T-helper 1 cell treated with Interleukin-12 subunit alpha and Interleukin-12 subunit beta and Interleukin-4 antibody, amounts not matched to agents 30 μg/mL and 1 μg/mL, for 36 hours (primary cell): Measurements from ENCODE around the gene RNASE9.
"Not testable (repeated sequence)": the region's sequence is repeated elsewhere in the genome, so short reads cannot be mapped to it uniquely, and the experiment has no call there.

Experiments used
- H3K27ac Mint-ChIP-seq: one replicate; pipeline ENCODE4 v1.8.0; 2021; ENCODE audit warnings: mild to moderate bottlenecking, mixed read lengths
- H3K27me3 Mint-ChIP-seq: one replicate; pipeline ENCODE4 v1.8.0; 2021; ENCODE audit warnings: low read depth, mixed read lengths
- H3K36me3 Mint-ChIP-seq: one replicate; pipeline ENCODE4 v1.8.0; 2021; ENCODE audit warnings: low read depth, mixed read lengths
- H3K4me1 Mint-ChIP-seq: one replicate; pipeline ENCODE4 v1.8.0; 2021; ENCODE audit warnings: low read depth, mixed read lengths
- H3K4me3 Mint-ChIP-seq: one replicate; pipeline ENCODE4 v1.8.0; 2021; ENCODE audit warnings: mild to moderate bottlenecking, moderate library complexity, mixed read lengths
- H3K9me3 Mint-ChIP-seq: one replicate; pipeline ENCODE4 v1.8.0; 2021; ENCODE audit warnings: mixed read lengths

Gene RNASE9

GRCh38 chr14:20560961-20561360, at the start of gene RNASE9:
Gene RNASE9, minus strand, starts transcription at chr14:20561047.
- Mint-ChIP-seq H3K27me3 (peaks cover 7% of the 10 kb centered on the region), H3K4me1 (no peaks in the 10 kb centered on the region), H3K4me3 (no peak within 1 kb of the TSS), H3K27ac (no peak within 1 kb of the TSS), H3K36me3 (no peaks in the 10 kb centered on the region), H3K9me3 (no peaks in the 10 kb centered on the region)

GRCh38 chr14:20610002-20610765, 49.3 kb upstream of the RNASE9 start:
- peaks cover 5% of the 10 kb centered on the region for H3K4me1 Mint-ChIP-seq

GRCh38 chr14:20609215-20610001, 48.6 kb upstream of the RNASE9 start:
- no peaks in the 10 kb centered on the region for H3K36me3 Mint-ChIP-seq
- H3K4me1 Mint-ChIP-seq, result peaks cover 2% of the 10 kb centered on the region

More at GRCh38 chr14:20610002-20610765, 49.3 kb upstream of the RNASE9 start:
- Mint-ChIP-seq H3K27me3 (peaks cover 2% of the 10 kb centered on the region), H3K4me3 (no peak overlapping the region), H3K36me3 (no peaks in the 10 kb centered on the region), H3K9me3 (no peaks in the 10 kb centered on the region), H3K27ac (no peak overlapping the region)

DNA sequence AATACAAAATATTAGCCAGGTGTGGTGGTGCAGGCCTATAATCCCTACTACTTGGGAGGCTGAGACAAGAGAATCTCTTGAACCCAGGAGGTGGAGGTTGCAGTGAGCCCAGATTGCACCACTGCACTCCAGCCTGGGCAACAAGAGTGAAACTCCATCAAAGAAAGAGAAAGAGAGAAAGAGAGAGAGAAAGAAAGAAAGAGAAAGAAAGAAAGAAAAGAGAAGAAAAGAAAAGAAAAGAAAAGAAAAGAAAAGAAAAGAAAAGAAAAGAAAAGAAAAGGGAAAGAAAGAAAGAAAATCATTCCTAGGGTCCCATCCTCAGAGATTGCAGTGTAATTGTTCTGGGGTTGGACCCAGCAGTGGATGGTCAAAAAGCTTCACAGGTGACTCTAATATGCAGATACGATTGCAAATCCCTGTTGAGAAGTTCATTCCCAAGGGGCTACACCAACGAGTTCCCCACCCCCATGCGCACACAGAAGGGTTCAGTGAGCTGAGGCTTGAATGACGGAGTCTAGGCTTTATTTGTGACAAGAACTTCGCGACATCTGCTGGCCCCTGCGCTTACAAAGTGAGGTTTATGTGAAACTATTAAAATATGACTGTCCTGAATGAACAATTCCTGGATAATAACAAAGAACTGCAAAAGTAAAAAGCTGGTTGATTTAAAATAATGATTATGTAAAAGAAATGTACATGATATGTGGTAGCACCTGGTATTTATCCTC, 47.7 kb upstream of the RNASE9 start:
- Mint-ChIP-seq H3K36me3 (no peaks in the 10 kb centered on the region), H3K27me3 (no peaks in the 10 kb centered on the region), H3K9me3 (no peaks in the 10 kb centered on the region), H3K27ac (no peak overlapping the region), H3K4me3 (peak overlapping the region; percentile 40), H3K4me1 (peaks cover 2% of the 10 kb centered on the region)

More at GRCh38 chr14:20609215-20610001, 48.6 kb upstream of the RNASE9 start:
- H3K27ac Mint-ChIP-seq, result no peak overlapping the region
- H3K9me3 Mint-ChIP-seq, result no peaks in the 10 kb centered on the region
- H3K4me3 Mint-ChIP-seq, result no peak overlapping the region
- H3K27me3 Mint-ChIP-seq, result no peaks in the 10 kb centered on the region

DNA sequence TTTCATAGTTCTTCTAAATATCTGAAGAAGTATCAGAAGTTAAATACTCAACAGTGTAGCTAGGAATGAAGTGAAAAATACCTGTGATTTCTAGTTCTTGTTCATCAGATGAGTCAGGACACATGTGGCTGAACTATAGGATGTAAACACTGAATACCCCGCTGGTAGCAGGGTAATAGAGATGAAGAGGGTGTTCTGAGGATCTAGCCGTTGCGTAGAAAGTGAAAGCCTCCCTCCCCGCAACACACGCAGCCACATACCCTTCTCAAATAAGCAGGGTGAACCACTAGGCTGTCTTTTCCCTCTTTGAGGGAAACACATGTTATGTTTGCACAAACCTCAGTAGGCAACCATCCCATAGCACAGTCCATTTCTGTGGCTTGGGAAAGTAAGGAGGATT, 46.8 kb upstream of the RNASE9 start:
- Mint-ChIP-seq H3K36me3 (no peaks in the 10 kb centered on the region), H3K4me1 (peaks cover 2% of the 10 kb centered on the region), H3K27ac (no peak overlapping the region), H3K9me3 (no peaks in the 10 kb centered on the region), H3K4me3 (no peak overlapping the region), H3K27me3 (no peaks in the 10 kb centered on the region)

- Mint-ChIP-seq H3K27ac (no peak overlapping the region), H3K4me3 (no peak overlapping the region)
Observed at GRCh38 chr14:20606902-20607242, 46.0 kb upstream of the RNASE9 start.

DNA sequence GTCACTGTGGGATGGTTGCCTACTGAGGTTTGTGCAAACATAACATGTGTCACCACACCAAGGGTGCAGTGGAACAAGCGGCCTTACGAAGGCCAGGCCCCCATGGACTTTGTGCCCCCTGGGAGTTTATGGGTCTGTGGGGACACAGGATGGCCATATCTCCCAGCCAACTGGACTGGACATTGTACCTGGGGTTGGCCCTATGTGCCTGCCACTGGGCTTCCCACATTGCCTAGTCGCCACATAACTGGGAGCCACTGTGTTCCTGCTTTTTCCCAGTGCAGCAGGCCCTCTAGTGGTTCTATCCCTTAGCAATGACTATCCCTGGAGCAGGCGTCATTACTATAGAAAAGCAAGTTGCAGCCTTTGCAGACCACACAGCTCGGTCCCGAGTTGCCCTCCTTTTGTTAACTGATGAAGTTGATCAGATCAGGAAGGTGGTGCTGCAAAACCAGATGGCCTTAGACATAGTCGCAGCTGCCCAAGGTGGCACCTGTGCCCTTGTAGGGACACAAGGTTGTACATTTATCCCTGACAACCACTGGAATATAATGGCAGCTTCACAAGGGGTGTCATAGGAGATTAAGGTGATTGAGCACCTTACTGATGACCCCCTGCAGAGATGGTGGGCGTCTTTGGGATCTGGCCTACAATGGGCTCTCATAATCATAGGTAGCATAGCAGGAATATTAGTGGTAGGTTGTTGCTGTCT, 45.5 kb upstream of the RNASE9 start:
- Mint-ChIP-seq H3K36me3 (no peaks in the 10 kb centered on the region), H3K9me3 (no peaks in the 10 kb centered on the region), H3K27ac (no peak overlapping the region), H3K27me3 (no peaks in the 10 kb centered on the region), H3K4me3 (no peak overlapping the region), H3K4me1 (peaks cover 2% of the 10 kb centered on the region)

More at GRCh38 chr14:20606902-20607242, 46.0 kb upstream of the RNASE9 start:
- Mint-ChIP-seq H3K36me3 (no peaks in the 10 kb centered on the region), H3K9me3 (no peaks in the 10 kb centered on the region), H3K4me1 (peaks cover 2% of the 10 kb centered on the region), H3K27me3 (no peaks in the 10 kb centered on the region)

DNA sequence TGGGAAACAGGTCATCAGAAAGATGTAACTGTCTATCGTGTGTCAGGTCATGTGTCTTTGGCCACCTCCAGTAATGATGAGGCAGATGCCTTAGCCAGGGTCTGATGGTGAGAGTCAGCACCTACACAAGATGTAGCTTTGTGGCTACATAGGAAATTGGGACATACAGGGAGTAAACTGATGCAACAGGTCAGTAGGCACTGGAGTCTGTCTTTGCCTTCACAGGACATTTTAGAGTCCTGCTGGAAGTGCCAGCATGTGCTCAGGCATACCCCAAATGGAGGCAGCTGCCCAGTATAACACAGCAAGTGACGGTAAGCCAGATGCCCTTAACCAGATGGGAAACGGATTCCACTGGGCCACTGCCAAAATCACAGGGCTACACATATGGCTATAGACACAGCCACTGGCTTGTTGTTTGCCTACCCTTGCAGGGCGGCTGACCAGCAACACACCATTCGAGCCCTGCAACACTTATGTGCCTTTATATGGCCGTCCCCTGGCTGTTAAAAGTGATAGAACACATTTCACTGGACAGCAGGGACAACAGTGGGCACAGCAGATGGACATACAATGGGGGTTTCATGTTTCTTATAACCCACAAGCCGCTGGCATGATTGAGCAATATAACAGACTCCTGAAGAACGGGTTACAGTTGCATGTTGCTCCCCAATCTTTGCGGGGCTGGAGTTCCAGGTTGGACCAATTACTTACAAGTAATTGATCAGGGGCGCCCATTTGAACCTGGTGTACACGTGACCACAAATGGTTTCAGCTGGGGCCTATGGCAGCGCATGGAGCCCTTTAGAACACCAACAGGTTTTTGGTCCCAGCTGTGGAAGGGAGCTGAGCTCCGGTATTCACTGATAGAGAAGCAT, 43.2 kb upstream of the RNASE9 start:
- Mint-ChIP-seq H3K36me3 (no peaks in the 10 kb centered on the region), H3K9me3 (no peaks in the 10 kb centered on the region), H3K4me1 (peaks cover 2% of the 10 kb centered on the region), H3K4me3 (no peak overlapping the region), H3K27me3 (no peaks in the 10 kb centered on the region), H3K27ac (no peak overlapping the region)

DNA sequence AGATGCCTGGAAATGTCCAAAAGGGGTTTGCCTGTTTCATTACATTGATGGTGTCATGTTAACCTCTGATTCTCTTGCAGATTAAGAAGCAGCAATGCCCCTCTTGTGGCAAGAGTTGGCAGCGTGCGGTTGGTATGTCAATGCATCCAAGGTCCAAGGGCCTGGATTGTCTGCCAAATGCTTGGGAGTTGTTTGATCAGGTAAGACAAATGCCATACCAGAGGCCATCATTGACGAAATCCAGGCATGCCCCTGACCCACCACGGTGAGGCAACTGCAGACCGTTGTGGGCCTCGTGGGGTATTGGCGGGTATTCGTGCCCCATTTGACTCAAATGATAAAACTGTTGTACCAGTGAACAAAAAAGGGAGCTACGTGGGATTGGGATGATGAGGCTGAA, 41.7 kb upstream of the RNASE9 start:
- H3K27me3 Mint-ChIP-seq, result no peaks in the 10 kb centered on the region
- H3K36me3 Mint-ChIP-seq, result no peaks in the 10 kb centered on the region
- no peaks in the 10 kb centered on the region for H3K9me3 Mint-ChIP-seq
- no peaks in the 10 kb centered on the region for H3K4me1 Mint-ChIP-seq
- H3K4me3 Mint-ChIP-seq, result no peak overlapping the region
- H3K27ac Mint-ChIP-seq, result no peak overlapping the region

DNA sequence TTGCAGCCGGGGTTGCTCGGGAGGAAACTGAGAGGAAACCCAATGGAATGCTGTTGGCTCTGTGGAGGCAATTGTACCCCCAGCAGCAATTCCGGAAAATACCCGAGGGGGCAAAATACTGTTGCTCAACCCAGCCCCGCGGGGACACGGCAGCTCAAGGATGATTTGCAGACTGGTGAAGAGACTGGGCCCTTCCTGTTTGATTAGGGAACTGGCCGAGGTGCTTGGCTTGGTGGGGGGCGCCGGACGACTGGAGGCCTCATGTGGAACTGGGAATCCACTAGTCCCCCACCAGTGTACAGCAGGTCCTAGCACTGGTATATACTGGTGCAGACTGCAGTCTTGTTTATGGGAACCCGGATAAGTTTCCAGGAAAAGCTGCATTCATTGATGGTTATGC, 40.7 kb upstream of the RNASE9 start:
- no peak overlapping the region for H3K4me3 Mint-ChIP-seq
- no peaks in the 10 kb centered on the region for H3K36me3 Mint-ChIP-seq
- H3K27me3 Mint-ChIP-seq, result no peaks in the 10 kb centered on the region
- no peaks in the 10 kb centered on the region for H3K9me3 Mint-ChIP-seq
- H3K27ac Mint-ChIP-seq, result no peak overlapping the region
- H3K4me1 Mint-ChIP-seq, result no peaks in the 10 kb centered on the region

GRCh38 chr14:20597108-20597507, 36.3 kb upstream of the RNASE9 start:
- H3K27ac Mint-ChIP-seq, result no peak overlapping the region
- H3K9me3 Mint-ChIP-seq, result no peaks in the 10 kb centered on the region
- H3K27me3 Mint-ChIP-seq, result no peaks in the 10 kb centered on the region
- H3K36me3 Mint-ChIP-seq, result no peaks in the 10 kb centered on the region
- no peak overlapping the region for H3K4me3 Mint-ChIP-seq
- H3K4me1 Mint-ChIP-seq, result no peaks in the 10 kb centered on the region

DNA sequence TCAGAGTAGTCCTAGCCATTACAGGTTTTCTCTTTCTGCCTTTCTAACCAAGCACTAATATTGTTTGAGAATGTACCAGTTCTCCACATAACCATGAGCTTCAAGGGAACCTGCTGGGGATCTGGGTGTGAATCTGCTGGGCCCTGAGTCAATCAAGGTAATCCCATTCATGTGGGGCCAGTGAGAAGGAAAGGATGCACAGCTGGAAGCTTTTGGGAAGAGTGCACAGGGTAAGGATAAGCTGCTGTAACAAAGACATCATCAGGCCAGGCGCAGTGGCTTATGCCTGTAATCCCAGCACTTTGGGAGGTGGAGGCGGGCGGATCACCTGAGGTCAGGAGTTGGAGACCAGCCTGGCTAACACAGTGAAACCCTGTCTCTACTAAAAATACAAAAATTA, 34.9 kb upstream of the RNASE9 start:
- H3K9me3 Mint-ChIP-seq, H3K4me3 Mint-ChIP-seq, H3K4me1 Mint-ChIP-seq, H3K36me3 Mint-ChIP-seq, H3K27ac Mint-ChIP-seq, H3K27me3 Mint-ChIP-seq: not testable (repeated sequence)

DNA sequence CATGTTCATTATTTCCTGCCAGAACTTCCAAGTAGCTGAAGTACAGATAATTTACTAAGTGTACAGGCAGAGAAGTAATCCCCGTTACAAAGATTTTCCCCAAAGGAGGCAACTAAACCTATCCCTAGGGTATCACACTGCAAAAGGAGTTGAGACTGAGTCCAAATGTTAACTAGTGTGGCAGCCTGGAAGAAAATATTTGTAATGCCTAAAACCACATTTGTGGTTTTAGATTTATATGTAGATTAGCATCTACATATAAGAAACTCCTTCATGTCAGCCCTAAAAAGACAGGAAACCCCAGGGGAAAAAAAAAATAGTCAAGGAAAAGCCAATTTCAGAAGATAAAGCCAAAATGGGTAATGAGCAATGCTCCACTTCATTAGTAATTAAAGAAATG, 31.7 kb upstream of the RNASE9 start:
- no peaks in the 10 kb centered on the region for H3K9me3 Mint-ChIP-seq
- no peaks in the 10 kb centered on the region for H3K4me1 Mint-ChIP-seq
- H3K27ac Mint-ChIP-seq, result no peak overlapping the region

More for the DNA sequence above, 31.7 kb upstream of the RNASE9 start:
- no peaks in the 10 kb centered on the region for H3K36me3 Mint-ChIP-seq
- H3K27me3 Mint-ChIP-seq, result no peaks in the 10 kb centered on the region
- H3K4me3 Mint-ChIP-seq, result no peak overlapping the region
